Epidermal melanocyte (primary cell): Measurements from ENCODE around the gene ARHGEF40.
"Not testable (repeated sequence)": the region's sequence is repeated elsewhere in the genome, so short reads cannot be mapped to it uniquely, and the experiment has no call there.

Source experiments
- DNase-seq: peaks from one replicate; pipeline ENCODE4 v3.0.0; 2011; ENCODE audit warnings: low spot score; ENCODE audit not compliant: insufficient read length

ARHGEF40 gene

DNA sequence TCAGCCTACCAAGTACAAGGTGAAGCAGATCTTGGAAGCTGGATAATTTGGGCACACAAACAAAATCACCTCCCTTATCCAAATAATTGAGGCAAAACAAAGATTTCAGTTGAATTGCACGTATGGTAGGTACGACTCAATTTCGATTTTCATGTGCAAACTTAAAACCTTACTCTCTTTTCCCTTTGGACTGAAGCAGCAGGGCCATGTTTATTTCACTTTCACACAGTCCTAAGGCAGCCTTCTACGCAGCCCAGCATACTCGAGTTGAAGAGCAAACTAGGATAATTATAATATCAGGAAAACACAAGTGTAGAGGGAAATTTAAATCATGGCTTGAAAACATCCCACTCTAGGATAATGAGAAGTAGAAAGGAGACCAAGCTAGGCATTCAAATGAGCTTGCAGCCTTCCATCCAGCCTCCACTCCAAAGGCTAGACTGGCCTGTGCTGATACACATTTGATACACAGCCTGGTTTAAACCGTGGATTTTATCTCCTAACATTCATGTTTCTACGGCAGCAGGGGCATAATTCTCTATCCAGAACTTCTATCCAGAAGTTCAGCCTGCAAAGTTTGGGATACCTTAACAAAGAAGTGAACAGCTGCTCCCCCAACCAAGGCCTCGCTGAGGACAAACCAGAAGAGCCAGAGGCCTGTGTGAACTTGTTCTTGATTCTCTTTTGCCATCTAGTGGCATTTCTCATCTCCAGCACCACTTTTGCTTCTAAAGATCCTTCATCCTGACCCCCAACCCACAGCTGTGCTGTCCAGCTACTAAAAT is 30.3 kb upstream of the ARHGEF40 start:
- DNase-seq = peak; percentile 80

DNA sequence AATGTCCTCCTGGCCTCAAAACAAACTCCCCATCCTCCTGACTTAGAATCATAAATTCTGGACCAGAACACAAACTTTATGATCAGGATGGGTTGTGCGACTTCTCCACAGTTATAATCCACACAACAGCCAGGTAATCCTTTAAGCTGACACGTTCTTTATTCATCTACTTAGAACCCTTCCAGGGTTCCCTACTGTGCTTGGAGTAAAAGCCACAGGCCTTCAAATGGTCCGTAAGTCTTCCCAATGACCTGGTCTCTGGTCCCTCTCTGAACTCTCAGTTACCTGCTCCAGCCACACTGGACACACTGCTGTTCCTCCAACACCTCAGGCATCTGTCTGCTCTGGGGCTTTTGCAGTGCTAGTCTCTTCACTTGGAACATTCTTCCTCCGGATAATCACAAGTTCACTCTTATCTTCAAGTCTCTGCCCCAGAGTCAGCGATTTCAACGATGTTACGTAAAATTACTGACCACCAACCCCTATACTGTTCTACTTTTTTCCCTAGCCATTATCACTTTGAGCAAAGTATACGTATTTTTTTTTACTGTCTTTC is 29.7 kb upstream of the ARHGEF40 start:
- DNase-seq = no peak

DNA sequence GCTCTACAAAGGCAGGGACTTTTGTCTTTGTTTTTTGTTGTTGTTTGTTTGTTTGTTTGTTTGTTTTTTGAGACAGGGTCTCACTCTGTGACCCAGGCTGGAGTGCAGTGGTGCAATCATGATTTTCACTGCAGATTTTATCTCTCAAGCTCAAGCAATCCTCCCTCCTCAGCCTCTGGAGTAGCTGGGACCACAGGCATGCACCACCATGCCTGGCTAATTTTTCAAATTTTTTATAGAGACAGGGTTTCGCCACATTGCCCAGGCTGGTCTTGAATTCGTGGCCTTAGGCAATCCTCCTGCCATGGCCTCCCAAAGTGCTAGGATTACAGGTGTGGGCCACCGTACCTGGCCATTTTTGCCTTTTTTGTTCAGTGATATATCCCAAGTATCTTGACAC is 29.2 kb upstream of the ARHGEF40 start:
- DNase-seq = not testable (repeated sequence)

DNA sequence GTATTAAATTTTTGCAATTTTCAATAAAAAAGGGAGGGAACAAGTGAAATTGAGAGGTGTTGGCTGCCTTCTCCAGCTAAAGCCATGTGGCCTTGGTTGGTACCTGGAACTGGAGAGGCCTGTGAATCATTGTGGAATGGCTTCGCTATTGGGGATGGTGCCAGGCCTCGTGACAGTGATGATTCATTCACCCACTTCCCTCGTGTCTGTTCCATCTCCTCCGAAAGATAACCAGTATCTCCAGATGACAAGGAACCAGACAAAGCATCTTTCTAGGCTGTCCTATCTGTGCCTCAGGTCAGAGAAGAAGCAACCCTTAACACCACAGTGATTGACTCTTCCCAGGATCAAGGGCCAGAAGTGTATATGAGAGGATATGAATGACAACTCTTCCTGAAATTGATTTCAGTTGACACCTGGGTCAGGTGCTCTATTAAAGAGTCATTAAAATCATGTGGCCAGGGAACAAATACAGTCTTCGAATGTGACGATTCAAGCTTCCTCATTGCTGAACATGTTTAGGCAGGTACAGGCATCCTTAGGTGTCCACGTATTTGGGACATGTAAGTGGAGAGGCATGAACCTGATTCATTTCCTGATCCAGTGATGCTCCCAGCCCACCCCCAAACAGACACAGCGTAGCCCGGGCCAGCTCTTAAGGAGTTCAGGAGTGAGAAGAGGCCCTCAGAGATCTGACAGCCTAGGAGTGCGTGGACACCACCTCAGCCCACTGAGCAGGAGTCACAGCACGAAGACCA is 28.2 kb upstream of the ARHGEF40 start, which contains the start of gene RNASE7:
Gene RNASE7, plus strand, starts transcription at position 687 of the 758 bp plus-strand sequence. CDS start 631 bp downstream, outside the sequence.
- no peak for DNase-seq

DNA sequence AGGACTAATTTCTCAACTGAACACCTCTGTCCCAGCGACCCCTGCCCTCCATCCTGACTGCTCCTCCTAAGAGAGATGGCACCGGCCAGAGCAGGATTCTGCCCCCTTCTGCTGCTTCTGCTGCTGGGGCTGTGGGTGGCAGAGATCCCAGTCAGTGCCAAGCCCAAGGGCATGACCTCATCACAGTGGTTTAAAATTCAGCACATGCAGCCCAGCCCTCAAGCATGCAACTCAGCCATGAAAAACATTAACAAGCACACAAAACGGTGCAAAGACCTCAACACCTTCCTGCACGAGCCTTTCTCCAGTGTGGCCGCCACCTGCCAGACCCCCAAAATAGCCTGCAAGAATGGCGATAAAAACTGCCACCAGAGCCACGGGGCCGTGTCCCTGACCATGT is 27.2 kb upstream of the ARHGEF40 start:
- no peak for DNase-seq

DNA sequence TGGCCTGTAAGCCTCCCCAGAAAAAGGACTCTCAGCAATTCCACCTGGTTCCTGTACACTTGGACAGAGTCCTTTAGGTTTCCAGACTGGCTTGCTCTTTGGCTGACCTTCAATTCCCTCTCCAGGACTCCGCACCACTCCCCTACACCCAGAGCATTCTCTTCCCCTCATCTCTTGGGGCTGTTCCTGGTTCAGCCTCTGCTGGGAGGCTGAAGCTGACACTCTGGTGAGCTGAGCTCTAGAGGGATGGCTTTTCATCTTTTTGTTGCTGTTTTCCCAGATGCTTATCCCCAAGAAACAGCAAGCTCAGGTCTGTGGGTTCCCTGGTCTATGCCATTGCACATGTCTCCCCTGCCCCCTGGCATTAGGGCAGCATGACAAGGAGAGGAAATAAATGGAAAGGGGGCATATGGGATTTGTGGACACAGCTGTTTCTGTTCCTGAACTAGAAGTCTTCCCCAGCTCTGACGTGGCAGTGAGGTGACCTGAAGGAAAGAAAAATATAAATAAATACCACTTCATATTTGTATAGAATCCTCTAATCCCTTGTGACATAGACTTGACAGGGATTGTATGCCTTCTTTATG is 26.6 kb upstream of the ARHGEF40 start:
- DNase-seq = no peak

DNA sequence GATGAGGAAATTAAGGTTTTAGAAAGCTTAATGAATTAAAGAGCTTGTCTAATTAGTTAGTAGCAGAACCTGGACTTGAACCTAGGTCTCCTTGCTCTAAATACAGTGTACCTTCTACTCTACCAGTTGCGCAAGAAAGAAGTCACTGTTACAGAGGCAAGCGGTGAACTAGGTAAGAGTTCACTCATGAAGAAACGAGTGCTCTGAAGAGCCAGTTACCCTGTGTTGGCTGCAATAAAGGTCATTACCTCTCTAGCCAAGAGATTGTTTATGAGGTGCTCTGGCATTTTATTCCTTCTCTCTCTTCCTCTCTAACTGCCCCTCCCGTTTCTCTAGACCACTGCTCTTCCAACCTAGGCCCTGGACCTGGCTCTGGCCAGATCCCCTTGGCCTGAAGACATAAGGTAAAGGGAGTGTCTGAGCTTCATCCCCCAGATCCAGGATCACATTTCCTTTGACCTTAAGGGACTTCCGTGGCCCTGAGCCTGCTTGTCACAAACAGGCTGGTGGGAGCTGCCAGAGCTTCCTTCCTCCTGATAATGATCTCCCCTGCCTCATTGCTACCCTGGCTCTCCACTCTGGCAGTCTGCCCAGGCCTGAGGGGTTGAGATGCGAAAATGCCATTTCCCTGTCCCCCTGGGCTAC is 26.0 kb upstream of the ARHGEF40 start:
- DNase-seq = no peak

DNA sequence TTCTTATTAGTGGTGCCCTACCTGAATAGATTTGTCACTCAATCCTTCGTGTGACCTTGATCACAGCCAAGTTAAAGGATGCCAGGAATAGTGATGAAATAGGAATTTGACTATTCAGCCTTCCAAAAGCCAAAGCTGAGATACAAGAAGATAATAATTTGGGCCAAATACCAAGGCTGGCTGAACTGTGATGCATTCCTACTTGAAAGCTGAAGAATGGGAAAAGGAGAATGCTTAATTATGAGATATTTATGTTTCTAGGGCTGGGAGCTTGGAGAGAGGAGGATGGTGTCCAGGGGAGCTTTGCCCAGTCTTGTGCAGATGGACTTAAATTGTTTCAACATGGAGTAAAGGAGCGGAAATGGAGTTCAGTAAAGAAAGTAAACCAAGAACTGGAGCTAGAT is 22.7 kb upstream of the ARHGEF40 start:
- DNase-seq = no peak

DNA sequence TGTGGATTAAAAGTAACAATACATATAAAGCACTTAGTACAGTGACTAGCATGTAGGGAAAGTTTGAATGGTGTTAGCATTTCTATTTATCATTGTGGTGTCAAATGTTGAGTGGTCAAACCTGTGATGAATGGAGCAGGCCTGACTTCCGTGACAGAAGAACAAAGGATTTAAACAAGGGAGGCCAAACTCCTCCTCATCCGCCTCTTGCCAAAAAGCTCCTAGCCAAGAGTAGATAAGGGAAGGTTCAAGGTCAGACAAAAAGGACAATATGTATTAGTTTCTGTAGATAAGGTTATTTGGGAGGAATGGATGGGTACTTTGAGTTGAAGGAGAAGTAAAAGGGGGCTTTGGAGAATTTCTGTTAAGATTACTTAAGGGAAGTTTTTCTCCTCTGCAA is 21.5 kb upstream of the ARHGEF40 start:
- no peak for DNase-seq

DNA sequence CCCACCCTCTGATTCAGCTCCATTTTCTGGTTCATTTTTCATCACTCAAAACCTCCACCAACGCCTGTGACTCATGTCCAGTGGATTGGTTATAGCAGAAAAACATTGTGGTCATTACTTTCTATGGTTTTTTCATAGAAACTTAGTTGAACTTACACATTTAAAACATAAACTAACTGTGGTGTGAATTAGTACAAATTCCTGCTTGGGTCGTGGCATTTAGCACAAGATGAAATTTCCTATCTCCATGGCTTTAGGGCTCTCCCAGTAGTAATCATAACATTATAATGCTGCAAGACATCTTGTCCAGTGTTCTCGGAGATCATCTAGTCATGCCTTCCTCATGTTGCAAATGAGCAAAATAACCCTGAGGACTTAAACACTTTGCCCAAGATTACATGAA is 20.8 kb upstream of the ARHGEF40 start:
- DNase-seq = no peak

DNA sequence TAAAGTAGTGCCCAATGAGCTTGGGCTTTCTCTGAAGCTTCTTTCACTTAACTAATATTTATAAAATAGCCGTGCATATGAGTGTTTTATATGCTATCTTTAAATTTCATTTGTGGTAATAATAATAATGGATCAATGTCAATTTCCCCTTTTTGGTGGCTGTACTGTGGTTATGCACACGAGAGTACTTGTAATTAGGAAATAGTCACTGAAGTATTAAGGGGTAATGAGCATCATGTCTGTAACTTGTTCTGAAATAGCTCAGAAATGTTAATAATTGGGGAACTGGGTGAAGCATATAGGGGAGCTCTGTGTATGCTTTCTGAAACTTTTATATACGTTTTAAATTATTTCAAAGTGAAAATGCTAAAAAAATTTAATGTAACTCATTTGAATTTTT is 19.5 kb upstream of the ARHGEF40 start:
- DNase-seq = no peak

DNA sequence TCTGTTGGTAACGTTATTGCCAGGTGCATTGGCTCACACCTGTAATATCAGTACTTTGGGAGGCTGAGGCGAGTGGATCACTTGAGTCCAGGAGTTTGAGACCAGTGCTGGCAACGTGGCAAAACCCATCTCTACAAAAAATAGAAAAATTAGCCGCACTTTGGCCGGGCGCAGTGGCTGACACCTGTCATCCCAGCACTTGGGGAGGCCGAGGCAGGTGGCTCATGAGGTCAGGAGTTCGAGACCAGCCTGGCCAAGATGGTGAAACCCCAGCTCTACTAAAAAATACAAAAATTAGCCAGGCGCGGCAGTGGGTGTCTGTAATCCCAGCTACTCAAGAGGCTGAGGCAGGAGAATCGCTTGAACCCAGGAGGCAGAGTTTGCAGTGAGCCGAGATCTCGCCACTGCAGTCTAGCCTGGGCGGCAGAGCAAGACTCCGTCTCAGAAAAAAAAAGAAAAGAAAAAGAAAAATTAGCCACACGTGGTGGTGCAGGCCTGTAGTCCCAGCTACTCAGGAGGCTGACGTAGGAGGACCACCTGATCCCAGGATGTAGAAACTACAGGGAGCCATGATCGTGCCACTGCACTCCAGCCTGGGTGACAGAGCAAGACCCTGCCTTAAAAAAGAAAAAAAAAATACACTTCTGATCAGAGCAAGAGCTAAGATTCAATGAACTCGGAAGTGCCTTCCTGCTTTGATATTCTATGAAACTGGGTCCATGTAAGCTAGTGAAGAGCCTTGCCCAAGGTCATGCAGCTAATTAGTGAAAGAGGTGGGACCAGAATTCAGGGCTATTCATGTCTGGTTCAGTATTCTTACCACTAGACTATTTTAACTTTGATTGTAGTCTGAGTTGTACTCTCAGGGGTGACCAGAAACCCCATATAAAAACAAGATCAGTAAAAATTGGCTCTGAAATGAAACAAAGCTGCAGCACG is 16.7 kb upstream of the ARHGEF40 start:
- DNase-seq = no peak

DNA sequence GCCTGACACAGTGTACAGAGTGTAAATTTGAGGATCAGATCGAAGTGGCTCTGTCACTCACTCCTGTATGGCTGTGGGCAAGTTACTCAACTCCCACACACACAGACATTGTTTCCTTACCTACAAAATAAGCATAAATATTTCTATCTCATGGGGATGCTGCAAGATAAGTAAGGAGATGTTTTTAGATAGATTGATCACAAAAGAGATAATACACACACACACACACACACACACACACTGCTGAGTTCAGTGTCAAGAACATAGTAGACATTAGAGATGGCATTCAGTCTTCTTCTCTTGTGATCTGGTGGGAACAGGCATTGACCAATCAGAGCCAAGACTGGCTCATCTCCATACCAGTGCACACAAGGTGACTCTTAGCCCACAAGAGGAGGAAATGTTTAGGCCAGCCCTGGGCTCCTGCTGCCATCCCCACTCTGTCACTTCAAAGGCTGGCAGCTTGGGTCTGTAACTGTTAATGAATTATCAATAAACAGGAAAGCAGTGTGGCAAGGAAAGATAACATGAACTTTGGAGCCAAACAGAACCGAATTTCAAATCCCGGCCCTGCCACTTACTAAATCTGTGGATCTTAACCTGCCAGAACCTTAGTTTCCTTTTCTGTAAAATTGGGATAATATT is 15.9 kb upstream of the ARHGEF40 start:
- no peak for DNase-seq

DNA sequence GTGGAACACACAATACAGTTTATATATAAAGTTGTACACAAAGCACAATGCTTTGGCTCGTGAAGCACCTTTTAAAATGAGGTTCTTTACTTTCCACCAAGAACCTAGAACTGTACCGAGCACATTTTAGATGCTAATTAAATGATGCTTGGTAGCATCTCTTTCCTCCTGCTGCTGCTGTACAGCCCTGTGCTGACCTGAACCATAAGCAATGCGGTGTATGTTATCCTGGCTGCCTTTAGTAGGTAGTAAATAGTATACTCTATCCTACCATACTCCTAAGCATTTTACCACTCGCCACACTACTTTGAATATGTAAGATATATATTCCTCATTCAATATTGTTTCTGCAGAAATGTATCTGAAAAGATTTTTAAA is 15.3 kb upstream of the ARHGEF40 start:
- no peak for DNase-seq

DNA sequence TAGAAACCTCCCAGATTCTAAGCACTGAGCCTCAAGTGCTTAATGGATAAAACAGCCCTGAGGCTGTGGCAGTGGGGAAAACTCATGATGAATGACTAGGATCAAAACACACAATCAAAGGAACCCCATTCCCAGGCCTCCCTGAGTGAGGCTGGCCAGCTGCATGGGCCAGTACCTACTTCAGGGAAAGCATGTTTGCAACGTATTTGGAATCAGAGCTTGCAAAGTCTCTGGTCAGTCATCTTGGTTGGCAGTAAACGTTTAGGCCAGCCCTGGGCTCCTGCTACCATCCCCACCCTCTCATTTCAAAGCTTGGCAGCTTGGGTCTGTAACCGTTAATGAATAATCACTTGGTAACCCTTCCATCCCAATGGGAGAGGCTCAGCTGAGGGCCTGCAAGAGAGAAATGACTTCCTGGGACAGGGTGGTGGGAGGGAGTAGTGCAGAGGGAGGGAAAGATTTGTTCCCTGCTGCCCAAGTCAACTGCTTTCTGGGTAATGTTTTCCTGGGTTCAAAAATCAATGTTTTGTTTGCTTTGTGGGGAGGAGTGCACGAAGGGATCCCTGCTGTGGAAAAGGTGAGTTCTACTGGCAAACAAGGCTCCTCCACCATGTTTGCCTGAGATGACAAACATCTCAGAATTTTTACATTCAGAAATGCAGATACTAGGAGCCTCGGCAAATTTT is 14.5 kb upstream of the ARHGEF40 start:
- DNase-seq = no peak

DNA sequence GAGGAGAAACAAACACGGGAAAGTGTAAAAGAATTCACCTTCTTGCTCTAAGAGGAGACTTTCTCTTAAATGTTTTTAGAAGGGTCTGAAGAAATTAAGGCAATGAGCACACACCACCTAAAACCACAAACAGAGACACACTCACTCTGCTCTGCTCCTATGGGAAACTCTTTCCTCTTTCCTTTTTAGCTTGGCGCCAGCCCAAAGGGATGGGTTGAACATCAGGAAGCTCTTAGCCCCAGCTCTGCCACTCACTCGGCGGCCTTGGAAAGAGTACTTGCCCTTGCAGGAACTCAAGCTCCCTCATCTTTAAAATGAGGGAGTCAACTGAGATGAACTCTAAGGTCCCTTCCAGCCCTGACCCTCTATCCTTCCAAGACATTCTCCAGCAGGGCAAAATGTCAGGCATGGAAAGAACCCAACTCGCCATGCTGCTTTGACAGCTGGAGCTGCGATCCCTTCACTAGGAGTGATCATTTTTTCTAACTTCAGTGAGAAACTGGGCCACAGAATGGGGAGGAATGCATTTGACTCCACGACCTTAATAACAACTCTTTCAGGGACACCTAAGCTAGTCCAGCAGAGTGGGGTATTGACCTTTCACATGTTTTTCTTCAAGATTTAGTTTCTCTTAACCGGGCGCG is 13.5 kb upstream of the ARHGEF40 start:
- DNase-seq = no peak

DNA sequence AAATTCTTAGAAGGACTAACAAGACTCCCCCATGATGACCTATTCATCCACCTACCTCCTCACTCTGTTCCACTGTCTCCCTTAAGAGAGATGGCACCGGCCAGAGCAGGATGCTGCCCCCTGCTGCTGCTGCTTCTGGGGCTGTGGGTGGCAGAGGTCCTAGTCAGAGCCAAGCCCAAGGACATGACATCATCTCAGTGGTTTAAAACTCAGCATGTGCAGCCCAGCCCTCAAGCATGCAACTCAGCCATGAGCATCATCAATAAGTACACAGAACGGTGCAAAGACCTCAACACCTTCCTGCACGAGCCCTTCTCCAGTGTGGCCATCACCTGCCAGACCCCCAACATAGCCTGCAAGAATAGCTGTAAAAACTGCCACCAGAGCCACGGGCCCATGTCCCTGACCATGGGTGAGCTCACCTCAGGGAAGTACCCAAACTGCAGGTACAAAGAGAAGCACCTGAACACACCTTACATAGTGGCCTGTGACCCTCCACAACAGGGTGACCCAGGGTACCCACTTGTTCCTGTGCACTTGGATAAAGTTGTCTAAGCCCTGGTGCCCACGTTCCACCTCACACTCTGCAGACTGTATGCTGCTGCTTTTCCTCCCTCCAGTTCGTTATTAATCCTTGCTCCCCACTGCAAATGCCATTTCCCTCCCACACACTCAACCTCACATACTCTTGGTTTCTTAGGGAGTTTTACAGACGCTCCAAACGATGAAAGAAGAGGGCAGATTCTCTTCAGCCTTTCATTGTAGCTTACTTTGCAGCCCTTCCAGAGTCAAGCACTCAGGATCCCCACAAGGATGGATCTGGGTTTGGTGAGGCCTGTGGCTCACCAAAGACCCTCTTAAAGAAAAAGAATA is 12.1 kb upstream of the ARHGEF40 start, which contains the start of gene RNASE8:
Gene RNASE8, plus strand, starts transcription at position 20 of the 873 bp plus-strand sequence. Its CDS starts 71 bp downstream, at position 91.
- DNase-seq = no peak

DNA sequence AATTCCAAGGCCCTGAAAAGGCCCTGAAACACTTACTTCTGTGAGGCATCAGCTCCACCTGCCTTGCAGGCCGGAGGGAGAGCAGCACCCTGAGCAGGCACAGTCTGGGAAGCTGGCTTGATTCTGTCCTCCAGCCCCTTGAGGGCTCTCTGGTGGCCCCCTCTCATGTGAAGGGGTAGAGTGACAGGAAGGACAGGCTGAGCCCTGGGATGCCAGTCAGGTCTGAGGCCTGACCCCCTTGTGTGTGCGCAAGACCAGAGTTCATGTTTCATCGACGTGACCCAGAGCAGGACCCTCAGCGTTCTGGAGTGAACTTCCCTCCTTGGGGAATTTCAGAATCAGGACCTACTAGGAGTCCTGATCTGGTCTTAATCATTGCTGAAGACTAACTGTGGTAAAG is 11.2 kb upstream of the ARHGEF40 start:
- no peak for DNase-seq
